Medulla oblongata (tissue), 1 donor: ENCODE measurements around the gene DNAJC5.
A peak's percentile ranks its signal among the peaks of the same experiment; 100 is the strongest.

Experiments used
- DNase-seq: peaks from one replicate; pipeline ENCODE4 v3.0.0-alpha.2; 2015; ENCODE audit errors: extremely low spot score

The DNAJC5 gene

GRCh38 chr20:63980806-63981728 is 86.1 kb downstream of the DNAJC5 start, which contains the start of gene PRPF6:
Gene PRPF6, plus strand, starts transcription at chr20:63981132. Its CDS starts 114 bp downstream, at chr20:63981246.
- DNase-seq = peak; percentile 96

DNA sequence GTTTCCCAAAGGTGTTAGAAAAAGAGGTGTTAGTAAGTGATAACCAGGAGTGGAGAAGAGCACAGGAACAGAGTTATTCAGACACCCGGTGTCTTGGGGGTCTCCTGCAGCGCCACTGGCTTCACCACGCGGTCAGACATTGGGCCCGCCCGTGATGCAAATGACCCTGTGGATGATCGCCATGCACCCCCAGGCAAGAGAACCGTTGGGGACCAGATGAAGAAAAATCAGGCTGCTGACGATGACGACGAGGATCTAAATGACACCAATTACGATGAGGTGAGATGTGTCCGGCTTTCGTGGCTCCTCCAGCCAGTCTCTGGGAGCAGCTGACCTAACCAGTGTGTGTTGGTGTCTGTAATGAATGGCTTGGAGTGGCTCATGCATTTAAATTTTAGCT is 88.0 kb downstream of the DNAJC5 start:
- no peak for DNase-seq
